ENCODE data around the gene TBCK. TPM values are rescaled to one million over a fixed set of nuclear protein-coding genes. Genes with fewer than 3 reads are reported as not detected.
A peak's percentile ranks its signal among the peaks of the same experiment; 100 is the strongest.

The TBCK gene
- total RNA-seq, 2 donors from 2014 or later: 32.9 to 46.3 TPM

GRCh38 chr4:106034751-106035150 lies 281.3 kb downstream of the TBCK start:
- peaks cover 18 to 21% of the 10 kb centered on the region in 2 donors for H3K4me1 ChIP-seq (ENCODE audit: control insufficient read depth in 1 of 2, low read depth in 2 of 2)
- no peak overlapping the region for H3K4me3 ChIP-seq
- DNase-seq (ENCODE audit: low spot score) (no peak), ATAC-seq (ENCODE audit: insufficient number of reproducible peaks, low FRiP score, low read depth) (no peak)
- peaks cover 11% of the 10 kb centered on the region for H3K9me3 ChIP-seq
- H3K27me3 ChIP-seq (replicated peaks; ENCODE audit: insufficient read depth): no peaks in the 10 kb centered on the region
- no peaks in the 10 kb centered on the region for H3K36me3 ChIP-seq
- TF ChIP-seq, protein P1, sequence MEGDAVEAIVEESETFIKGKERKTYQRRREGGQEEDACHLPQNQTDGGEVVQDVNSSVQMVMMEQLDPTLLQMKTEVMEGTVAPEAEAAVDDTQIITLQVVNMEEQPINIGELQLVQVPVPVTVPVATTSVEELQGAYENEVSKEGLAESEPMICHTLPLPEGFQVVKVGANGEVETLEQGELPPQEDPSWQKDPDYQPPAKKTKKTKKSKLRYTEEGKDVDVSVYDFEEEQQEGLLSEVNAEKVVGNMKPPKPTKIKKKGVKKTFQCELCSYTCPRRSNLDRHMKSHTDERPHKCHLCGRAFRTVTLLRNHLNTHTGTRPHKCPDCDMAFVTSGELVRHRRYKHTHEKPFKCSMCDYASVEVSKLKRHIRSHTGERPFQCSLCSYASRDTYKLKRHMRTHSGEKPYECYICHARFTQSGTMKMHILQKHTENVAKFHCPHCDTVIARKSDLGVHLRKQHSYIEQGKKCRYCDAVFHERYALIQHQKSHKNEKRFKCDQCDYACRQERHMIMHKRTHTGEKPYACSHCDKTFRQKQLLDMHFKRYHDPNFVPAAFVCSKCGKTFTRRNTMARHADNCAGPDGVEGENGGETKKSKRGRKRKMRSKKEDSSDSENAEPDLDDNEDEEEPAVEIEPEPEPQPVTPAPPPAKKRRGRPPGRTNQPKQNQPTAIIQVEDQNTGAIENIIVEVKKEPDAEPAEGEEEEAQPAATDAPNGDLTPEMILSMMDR (IDR thresholded peaks at IDR 0.05): no peak
- H3K27ac ChIP-seq: peak overlapping the region in 1 of 2 donors; percentile 75

- Histone ChIP-seq H3K27ac (peak overlapping the region in 1 of 2 donors; percentile 75), H3K4me1 (ENCODE audit: control insufficient read depth in 1 of 2, low read depth in 2 of 2) (peaks cover 18% of the 10 kb centered on the region in 2 donors), H3K36me3 (no peaks in the 10 kb centered on the region), H3K4me3 (no peak overlapping the region), H3K9me3 (peaks cover 11% of the 10 kb centered on the region), H3K27me3 (replicated peaks; ENCODE audit: insufficient read depth) (no peaks in the 10 kb centered on the region)
- no peak for DNase-seq (ENCODE audit: low spot score)
- peak; percentile 42 for ATAC-seq (ENCODE audit: insufficient number of reproducible peaks, low FRiP score, low read depth)
- TF ChIP-seq, protein P1 (IDR thresholded peaks at IDR 0.05): no peak
These were observed 281.8 kb downstream of the TBCK start for GRCh38 chr4:106034220-106034619.

GRCh38 chr4:106033469-106033868 lies 282.5 kb downstream of the TBCK start:
- no peak for DNase-seq (ENCODE audit: low spot score)
- peaks cover 11% of the 10 kb centered on the region for H3K9me3 ChIP-seq
- H3K4me1 ChIP-seq (ENCODE audit: control insufficient read depth in 1 of 2, low read depth in 2 of 2): peaks cover 18% of the 10 kb centered on the region in 2 donors
- H3K27ac ChIP-seq: peak overlapping the region in 1 of 2 donors; percentile 75
- no peaks in the 10 kb centered on the region for H3K36me3 ChIP-seq
- TF ChIP-seq, protein P1 (IDR thresholded peaks at IDR 0.05): no peak
- ATAC-seq (ENCODE audit: insufficient number of reproducible peaks, low FRiP score, low read depth): no peak
- no peaks in the 10 kb centered on the region for H3K27me3 ChIP-seq (replicated peaks; ENCODE audit: insufficient read depth)
- no peak overlapping the region for H3K4me3 ChIP-seq

- DNase-seq (ENCODE audit: low spot score) (peak; percentile 6), ATAC-seq (ENCODE audit: insufficient number of reproducible peaks, low FRiP score, low read depth) (peak; percentile 86)
These were observed 283.1 kb downstream of the TBCK start for GRCh38 chr4:106032851-106033286.

DNA sequence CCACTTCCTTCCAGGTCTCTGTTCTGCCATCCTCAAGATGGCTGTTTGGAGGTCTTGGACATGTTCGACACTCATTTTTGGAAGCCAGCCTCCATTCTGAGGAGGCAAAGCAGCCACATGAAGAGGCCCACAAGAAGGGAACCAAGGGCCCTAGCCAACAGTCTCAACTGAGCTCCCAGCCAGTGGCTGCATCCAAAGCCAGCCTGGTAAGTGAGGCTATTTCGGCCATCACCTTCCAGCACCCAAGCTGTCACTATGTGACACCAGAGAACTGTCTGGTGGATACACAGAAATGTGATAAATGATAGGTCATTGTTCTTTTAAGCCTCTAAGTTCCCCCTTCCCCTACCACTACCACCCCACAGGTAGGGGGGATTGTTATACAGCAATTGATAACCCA lies 293.6 kb downstream of the TBCK start:
- Histone ChIP-seq H3K27ac (no peak overlapping the region), H3K4me3 (no peak overlapping the region), H3K4me1 (ENCODE audit: control insufficient read depth in 1 of 2, low read depth in 2 of 2) (no peaks in the 10 kb centered on the region), H3K36me3 (no peaks in the 10 kb centered on the region), H3K9me3 (no peaks in the 10 kb centered on the region), H3K27me3 (replicated peaks; ENCODE audit: insufficient read depth) (no peaks in the 10 kb centered on the region)
- ATAC-seq (ENCODE audit: insufficient number of reproducible peaks, low FRiP score, low read depth) (no peak), DNase-seq (ENCODE audit: low spot score) (no peak)
- TF ChIP-seq, protein P1 (IDR thresholded peaks at IDR 0.05): no peak

More at GRCh38 chr4:106032851-106033286, 283.1 kb downstream of the TBCK start:
- H3K4me3 ChIP-seq: no peak overlapping the region
- peak overlapping the region in 1 of 2 donors; percentile 75 for H3K27ac ChIP-seq
- TF ChIP-seq, protein P1 (IDR thresholded peaks at IDR 0.05): no peak
- no peaks in the 10 kb centered on the region for H3K27me3 ChIP-seq (replicated peaks; ENCODE audit: insufficient read depth)
- H3K9me3 ChIP-seq: peaks cover 11% of the 10 kb centered on the region
- no peaks in the 10 kb centered on the region for H3K36me3 ChIP-seq
- H3K4me1 ChIP-seq (ENCODE audit: control insufficient read depth in 1 of 2, low read depth in 2 of 2): peaks cover 18% of the 10 kb centered on the region in 2 donors
